K562 (cell line): Measurements from ENCODE around the gene MCL1. TPM values are rescaled to one million over a fixed set of nuclear protein-coding genes. Genes with fewer than 3 reads are reported as not detected.

Source experiments
- ARID4B ChIP-seq: sonication (generic); formaldehyde crosslinking; IDR thresholded peaks from 2 replicates; pipeline ENCODE4 v1.8.0; 2022; ENCODE audit warnings: mild to moderate bottlenecking, missing genetic modification reagents
- PCBP1 ChIP-seq: fragments of 200-400 bp; formaldehyde crosslinking; IDR thresholded peaks from 2 replicates; pipeline ENCODE4 v1.6.1; 2018; ENCODE audit warnings: mild to moderate bottlenecking, low read depth, low read length; ENCODE audit not compliant: poor library complexity, severe bottlenecking
- RREB1 ChIP-seq: fragments of 250-450 bp; sonication (Bioruptor Pico); IDR thresholded peaks from 2 replicates; pipeline ENCODE4 v1.4.0; 2020
- ZNF263 ChIP-seq: sonication (generic); formaldehyde crosslinking; IDR thresholded peaks from 2 replicates; pipeline ENCODE4 v1.8.0; 2022; ENCODE audit warnings: mild to moderate bottlenecking, missing genetic modification reagents, borderline replicate concordance
- ZNF79 ChIP-seq: fragments of 250-450 bp; sonication (Bioruptor Pico); IDR thresholded peaks from 2 replicates; pipeline ENCODE4 v1.4.0; 2020; ENCODE audit warnings: low read depth, mild to moderate bottlenecking, moderate library complexity
- polyA plus RNA-seq, 8 experiments: library from polyadenylated mRNA; depleted of rRNA in 4 of 8; stranded (reverse) in 5 of 8; unstranded in 3 of 8; fragments of >200 nt; fragmentation: Nextera tagmentation in 2 of 8; fragmentation: Illumina TruSeq in 1 of 8; extraction: Ambion mirVana in 2 of 8; extraction: Trizol in 1 of 8; gene quantifications; 2 replicates each; pipeline versions ENCODE4 v1.2.1 to v1.2.3, GENCODE V29; 2011 to 2014; ENCODE audit warnings: inconsistent platforms in 1 of 8, missing spikeins in 1 of 8
- total RNA-seq, 7 experiments: library from RNA; depleted of rRNA in 6 of 7; stranded (reverse); fragments of >200 nt in 6 of 7; fragmentation: Illumina TruSeq in 2 of 7; extraction: Trizol in 2 of 7; gene quantifications; 2 replicates each; pipeline versions ENCODE4 v1.2.1 to v1.2.3, GENCODE V29; 2011 to 2021; ENCODE audit warnings: low replicate concordance in 1 of 7

The MCL1 gene
- total and polyA plus RNA-seq, 9 of the 15 experiments (the other 6 are each of a cell fraction or from before 2014, with no cell fraction given), result 27.1 to 224 (median 138) TPM

- no peak for TF ChIP-seq ARID4B (CRISPR knock-in tag)
- no peak for TF ChIP-seq PCBP1
- no peak for TF ChIP-seq ZNF263 (CRISPR knock-in tag)
- no peak for TF ChIP-seq ZNF79
- no peak for TF ChIP-seq RREB1 (CRISPR knock-in tag)
These were observed 24.8 kb upstream of the MCL1 start (continued) for GRCh38 chr1:150604226-150604588.
